ENCODE results near the gene LTBP1.
"Not testable (repeated sequence)": the region's sequence is repeated elsewhere in the genome, so short reads cannot be mapped to it uniquely, and the experiment has no call there.

Gene LTBP1

GRCh38 chr2:32977228-32977758 is 30.5 kb downstream of the LTBP1 start:
- H3K4me2 ChIP-seq, result no peak overlapping the region
- no peak overlapping the region for H3K9ac ChIP-seq
- H3K79me2 ChIP-seq (ENCODE audit: insufficient read depth, low read depth), result no peaks in the 10 kb centered on the region
- no peak overlapping the region for H3K27ac ChIP-seq
- H3K27me3 ChIP-seq (ENCODE audit: insufficient read depth, low read depth), result no peaks in the 10 kb centered on the region
- H2AFZ ChIP-seq (ENCODE audit: low read depth), result no peak overlapping the region
- TF ChIP-seq CTCF (conservative IDR thresholded peaks at IDR 0.05; ENCODE audit: low read depth, low read length), result no peak
- H4K20me1 ChIP-seq (ENCODE audit: insufficient read depth), result no peaks in the 10 kb centered on the region
- H3K4me3 ChIP-seq (IDR thresholded peaks at IDR 0.05; ENCODE audit: insufficient read depth, low read depth, low read length), result no peak overlapping the region
- H3K36me3 ChIP-seq (ENCODE audit: insufficient read depth), result no peaks in the 10 kb centered on the region
- no peaks in the 10 kb centered on the region for H3K4me1 ChIP-seq (ENCODE audit: low read depth, poor library complexity, severe bottlenecking)

- Histone ChIP-seq H3K4me3 (IDR thresholded peaks at IDR 0.05; ENCODE audit: insufficient read depth, low read depth, low read length) (no peak overlapping the region), H3K9ac (no peak overlapping the region), H3K4me1 (ENCODE audit: low read depth, poor library complexity, severe bottlenecking) (peaks cover 31% of the 10 kb centered on the region), H3K79me2 (ENCODE audit: insufficient read depth, low read depth) (no peaks in the 10 kb centered on the region), H3K4me2 (no peak overlapping the region), H3K36me3 (ENCODE audit: insufficient read depth) (no peaks in the 10 kb centered on the region), H2AFZ (ENCODE audit: low read depth) (no peak overlapping the region), H3K27me3 (ENCODE audit: insufficient read depth, low read depth) (no peaks in the 10 kb centered on the region), H3K27ac (no peak overlapping the region), H4K20me1 (ENCODE audit: insufficient read depth) (no peaks in the 10 kb centered on the region)
- no peak for TF ChIP-seq CTCF (conservative IDR thresholded peaks at IDR 0.05; ENCODE audit: low read depth, low read length)
These were observed 34.9 kb downstream of the LTBP1 start for GRCh38 chr2:32981612-32982011.

- not testable (repeated sequence) for H3K27me3 ChIP-seq (ENCODE audit: insufficient read depth, low read depth); H2AFZ ChIP-seq (ENCODE audit: low read depth); H4K20me1 ChIP-seq (ENCODE audit: insufficient read depth); H3K4me3 ChIP-seq (IDR thresholded peaks at IDR 0.05; ENCODE audit: insufficient read depth, low read depth, low read length); H3K79me2 ChIP-seq (ENCODE audit: insufficient read depth, low read depth); H3K9ac ChIP-seq; H3K36me3 ChIP-seq (ENCODE audit: insufficient read depth)
- 0 out of 2 replicates have a peak overlapping the region, but pooled peaks have one; percentile 26 for H3K27ac ChIP-seq
- H3K4me2 ChIP-seq, result peak overlapping the region; percentile 19; the same call in 1 of the 2 replicates
- H3K4me1 ChIP-seq (ENCODE audit: low read depth, poor library complexity, severe bottlenecking), result peaks cover 31% of the 10 kb centered on the region
These were observed 36.6 kb downstream of the LTBP1 start for GRCh38 chr2:32983193-32983924.

- Histone ChIP-seq H3K4me3 (IDR thresholded peaks at IDR 0.05; ENCODE audit: insufficient read depth, low read depth, low read length) (no peak overlapping the region), H3K79me2 (ENCODE audit: insufficient read depth, low read depth) (no peaks in the 10 kb centered on the region), H3K4me1 (ENCODE audit: low read depth, poor library complexity, severe bottlenecking) (peaks cover 31% of the 10 kb centered on the region), H3K4me2 (no peak overlapping the region), H3K27ac (no peak overlapping the region), H3K27me3 (ENCODE audit: insufficient read depth, low read depth) (no peaks in the 10 kb centered on the region), H2AFZ (ENCODE audit: low read depth) (no peak overlapping the region), H3K36me3 (ENCODE audit: insufficient read depth) (no peaks in the 10 kb centered on the region), H4K20me1 (ENCODE audit: insufficient read depth) (no peaks in the 10 kb centered on the region), H3K9ac (no peak overlapping the region)
- no peak for TF ChIP-seq CTCF (conservative IDR thresholded peaks at IDR 0.05; ENCODE audit: low read depth, low read length)
These were observed 39.7 kb downstream of the LTBP1 start for GRCh38 chr2:32986480-32986879.

GRCh38 chr2:32988525-32988924 is 41.8 kb downstream of the LTBP1 start:
- no peak overlapping the region for H3K4me3 ChIP-seq (IDR thresholded peaks at IDR 0.05; ENCODE audit: insufficient read depth, low read depth, low read length)
- peaks cover 29% of the 10 kb centered on the region for H3K4me1 ChIP-seq (ENCODE audit: low read depth, poor library complexity, severe bottlenecking)
- H3K36me3 ChIP-seq (ENCODE audit: insufficient read depth), result no peaks in the 10 kb centered on the region
- no peak overlapping the region for H3K9ac ChIP-seq
- no peaks in the 10 kb centered on the region for H3K79me2 ChIP-seq (ENCODE audit: insufficient read depth, low read depth)
- H3K4me2 ChIP-seq, result no peak overlapping the region
- H3K27me3 ChIP-seq (ENCODE audit: insufficient read depth, low read depth), result no peaks in the 10 kb centered on the region
- H3K27ac ChIP-seq, result no peak overlapping the region
- H2AFZ ChIP-seq (ENCODE audit: low read depth), result no peak overlapping the region
- no peak for TF ChIP-seq CTCF (conservative IDR thresholded peaks at IDR 0.05; ENCODE audit: low read depth, low read length)
- H4K20me1 ChIP-seq (ENCODE audit: insufficient read depth), result no peaks in the 10 kb centered on the region

All from KMS-11 (cell line).